Muscle layer of colon (tissue), 2 donors: ENCODE results near the gene RBKS.
"Not testable (repeated sequence)": the region's sequence is repeated elsewhere in the genome, so short reads cannot be mapped to it uniquely, and the experiment has no call there.

Experiments
- H3K27ac ChIP-seq: one replicate; pipeline ENCODE4 v1.7.0; 2013; ENCODE audit warnings: low read depth, mild to moderate bottlenecking, low read length, moderate library complexity
- H3K27me3 ChIP-seq, 2 donors: one replicate each; pipeline ENCODE4 v1.7.0; 2013; ENCODE audit warnings: low read length in 2 of 2, mild to moderate bottlenecking in 2 of 2; ENCODE audit not compliant: insufficient read depth in 2 of 2, control insufficient read depth in 1 of 2
- H3K36me3 ChIP-seq: one replicate; pipeline ENCODE4 v1.7.0; 2013; ENCODE audit warnings: mild to moderate bottlenecking, low read length; ENCODE audit not compliant: insufficient read depth
- H3K4me1 ChIP-seq: one replicate; pipeline ENCODE4 v1.7.0; 2013; ENCODE audit warnings: mild to moderate bottlenecking, low read length; ENCODE audit not compliant: insufficient read depth
- H3K4me3 ChIP-seq, 2 donors: one replicate each; pipeline ENCODE4 v1.7.0; 2013; ENCODE audit warnings: low read length in 2 of 2, low read depth in 1 of 2, mild to moderate bottlenecking in 1 of 2, moderate library complexity in 1 of 2
- H3K9ac ChIP-seq: one replicate; pipeline ENCODE4 v1.7.0; 2013; ENCODE audit warnings: low read length
- H3K9me3 ChIP-seq: one replicate; pipeline ENCODE4 v1.7.0; 2013; ENCODE audit warnings: mild to moderate bottlenecking, low read length
- donor health status: abdominal sarcoma.
- donor health status: Adenocarcinoma of cecum.

The RBKS gene

GRCh38 chr2:27754831-27755230 is 135.4 kb downstream of the RBKS start:
- Histone ChIP-seq H3K27ac (no peak overlapping the region), H3K9me3 (no peaks in the 10 kb centered on the region), H3K27me3 (no peaks in the 10 kb centered on the region), H3K4me3 (no peak overlapping the region), H3K36me3 (no peaks in the 10 kb centered on the region), H3K9ac (no peak overlapping the region), H3K4me1 (no peaks in the 10 kb centered on the region)

DNA sequence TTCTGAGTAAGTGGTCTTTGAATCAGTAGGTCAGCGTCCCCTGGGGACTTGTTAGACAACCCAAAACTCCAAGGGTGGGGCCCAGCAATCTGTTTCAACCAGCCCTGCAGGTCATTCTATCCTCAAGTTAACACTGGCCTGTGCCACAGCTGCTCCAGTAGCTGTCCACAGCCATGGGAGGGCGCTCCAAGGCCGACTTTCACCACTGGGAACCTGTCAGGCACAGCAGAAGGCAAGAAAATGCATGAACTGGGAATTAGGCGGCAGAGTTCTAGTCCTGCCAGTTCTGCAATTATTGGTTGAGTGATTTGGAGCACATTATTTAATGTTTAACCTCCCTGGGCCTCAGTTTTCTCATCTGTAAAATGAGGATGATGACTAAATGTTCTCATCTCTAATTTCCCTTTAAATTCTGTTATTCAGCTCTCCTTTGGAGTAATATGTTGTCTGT is 136.0 kb downstream of the RBKS start:
- no peaks in the 10 kb centered on the region for H3K27me3 ChIP-seq
- no peaks in the 10 kb centered on the region for H3K9me3 ChIP-seq
- H3K4me3 ChIP-seq, result no peak overlapping the region
- H3K36me3 ChIP-seq, result no peaks in the 10 kb centered on the region
- no peaks in the 10 kb centered on the region for H3K4me1 ChIP-seq
- H3K27ac ChIP-seq, result no peak overlapping the region
- H3K9ac ChIP-seq, result no peak overlapping the region

DNA sequence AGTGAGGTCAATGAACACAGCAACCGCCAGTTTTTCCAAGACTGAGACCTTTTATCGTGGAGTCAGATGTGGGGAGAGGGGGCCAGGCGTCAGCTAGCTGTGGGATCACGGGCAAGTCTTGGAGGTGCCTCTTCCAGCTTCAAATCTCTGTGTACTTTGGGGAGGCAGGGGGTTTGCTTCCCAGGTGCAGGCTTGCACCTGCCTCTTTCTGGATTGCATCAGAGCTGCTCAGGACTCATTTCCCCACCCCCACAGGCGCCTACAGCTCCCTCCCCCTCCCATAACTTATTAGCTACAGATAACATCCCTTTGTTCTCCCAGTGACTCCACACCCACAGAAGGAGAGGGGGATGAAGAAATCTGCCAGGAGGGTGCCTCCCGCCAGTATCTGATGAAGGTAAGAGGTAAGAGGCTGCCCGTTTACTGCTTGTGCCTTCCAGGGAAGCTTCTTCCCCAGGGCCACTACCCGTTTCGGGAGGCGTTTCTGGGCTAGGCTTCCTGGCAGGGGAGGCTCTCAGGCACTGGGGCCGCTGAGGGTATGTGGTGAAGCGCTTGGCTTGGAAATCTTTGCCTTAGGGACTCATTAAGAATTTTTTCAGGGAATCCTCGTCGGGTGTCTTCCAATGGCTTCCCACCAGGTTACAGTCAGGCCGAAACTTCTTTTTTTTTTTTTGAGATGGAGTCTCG is 137.5 kb downstream of the RBKS start:
- Histone ChIP-seq H3K4me3 (no peak overlapping the region), H3K9me3 (no peaks in the 10 kb centered on the region), H3K4me1 (no peaks in the 10 kb centered on the region), H3K27ac (no peak overlapping the region), H3K9ac (no peak overlapping the region), H3K27me3 (no peaks in the 10 kb centered on the region), H3K36me3 (no peaks in the 10 kb centered on the region)

DNA sequence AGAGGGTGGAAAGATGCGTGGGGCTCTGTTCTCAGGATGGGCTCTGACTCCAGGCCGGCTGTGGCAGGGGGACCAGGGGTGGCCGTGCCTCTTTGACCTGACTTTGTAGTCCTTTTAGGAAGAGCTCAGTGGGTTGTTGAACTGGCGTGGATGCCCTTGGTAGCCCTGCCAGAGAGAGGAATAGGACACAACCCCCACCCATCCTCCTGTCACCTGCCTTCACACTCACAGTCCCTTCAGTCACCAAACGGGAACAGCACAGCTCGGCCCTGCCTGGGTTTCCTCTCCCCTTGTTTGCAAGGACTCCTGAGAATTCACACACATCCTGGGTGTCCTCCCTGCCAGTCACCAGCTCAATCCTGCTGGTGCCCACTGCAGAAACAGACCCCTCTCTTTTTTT is 138.8 kb downstream of the RBKS start:
- Histone ChIP-seq H3K9me3 (no peaks in the 10 kb centered on the region), H3K27ac (no peak overlapping the region), H3K9ac (no peak overlapping the region), H3K4me1 (no peaks in the 10 kb centered on the region), H3K27me3 (no peaks in the 10 kb centered on the region), H3K4me3 (no peak overlapping the region), H3K36me3 (no peaks in the 10 kb centered on the region)

GRCh38 chr2:27748803-27749554 is 141.2 kb downstream of the RBKS start:
- H3K4me1 ChIP-seq, H3K36me3 ChIP-seq, H3K9ac ChIP-seq, H3K9me3 ChIP-seq, H3K27ac ChIP-seq, H3K27me3 ChIP-seq, H3K4me3 ChIP-seq: not testable (repeated sequence)

GRCh38 chr2:27747827-27748352 is 142.3 kb downstream of the RBKS start:
- H3K4me3 ChIP-seq, result no peak overlapping the region
- H3K27ac ChIP-seq, result no peak overlapping the region
- no peaks in the 10 kb centered on the region for H3K27me3 ChIP-seq
- H3K9me3 ChIP-seq, result no peaks in the 10 kb centered on the region
- H3K4me1 ChIP-seq, result no peaks in the 10 kb centered on the region
- no peaks in the 10 kb centered on the region for H3K36me3 ChIP-seq
- H3K9ac ChIP-seq, result no peak overlapping the region

DNA sequence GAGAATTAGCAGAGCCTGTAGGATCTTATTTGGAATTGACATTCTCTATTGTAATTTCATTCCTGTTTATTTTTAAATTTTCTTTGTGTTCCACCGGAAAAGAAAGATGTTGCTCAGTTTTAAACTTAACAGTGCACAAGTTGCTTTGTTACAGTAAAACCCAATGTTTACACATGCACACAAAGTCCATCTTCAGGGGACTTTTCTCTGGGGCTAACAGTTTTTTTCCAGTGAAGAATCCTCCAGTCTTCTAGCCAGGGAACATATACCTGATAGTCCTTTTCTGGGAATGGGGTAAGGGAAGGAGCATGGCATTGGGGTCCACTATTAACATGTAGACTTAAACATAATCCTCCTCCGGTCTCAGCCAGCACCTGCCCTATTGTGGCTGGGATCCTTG is 143.9 kb downstream of the RBKS start:
- H3K27me3 ChIP-seq, result no peaks in the 10 kb centered on the region
- no peak overlapping the region for H3K27ac ChIP-seq
- no peak overlapping the region for H3K4me3 ChIP-seq
- no peaks in the 10 kb centered on the region for H3K9me3 ChIP-seq
- no peaks in the 10 kb centered on the region for H3K4me1 ChIP-seq
- H3K9ac ChIP-seq, result no peak overlapping the region
- no peaks in the 10 kb centered on the region for H3K36me3 ChIP-seq

- not testable (repeated sequence) for H3K4me1 ChIP-seq, H3K4me3 ChIP-seq, H3K9ac ChIP-seq, H3K27me3 ChIP-seq, H3K9me3 ChIP-seq, H3K27ac ChIP-seq, H3K36me3 ChIP-seq
These were observed 144.7 kb downstream of the RBKS start for GRCh38 chr2:27745494-27745893.

- H3K9me3 ChIP-seq, result no peaks in the 10 kb centered on the region
- no peak overlapping the region for H3K27ac ChIP-seq
- H3K36me3 ChIP-seq, result no peaks in the 10 kb centered on the region
- H3K27me3 ChIP-seq, result no peaks in the 10 kb centered on the region
- H3K4me3 ChIP-seq, result no peak overlapping the region
- no peak overlapping the region for H3K9ac ChIP-seq
- H3K4me1 ChIP-seq, result no peaks in the 10 kb centered on the region
These were observed 147.6 kb downstream of the RBKS start for GRCh38 chr2:27742571-27742970.

DNA sequence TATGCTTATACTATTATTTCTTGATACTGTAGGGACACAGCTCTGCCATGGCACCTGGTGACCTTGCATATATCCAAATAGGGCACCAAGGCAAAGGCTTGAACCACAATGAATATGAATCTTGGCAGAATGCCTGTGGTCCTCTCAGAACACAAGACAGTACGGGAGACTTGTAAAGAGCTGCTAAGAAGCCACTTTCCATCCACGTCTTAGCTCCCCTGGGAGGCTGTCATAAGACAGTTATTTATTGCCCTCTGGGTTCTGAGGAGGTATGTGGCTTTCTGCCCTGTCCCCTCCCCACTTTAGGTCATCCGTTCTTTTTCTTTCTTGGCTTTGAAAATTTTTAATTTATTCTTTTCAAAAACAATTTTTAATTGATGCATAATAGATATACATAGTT is 148.5 kb downstream of the RBKS start:
- H3K36me3 ChIP-seq, result no peaks in the 10 kb centered on the region
- H3K27ac ChIP-seq, result no peak overlapping the region
- H3K9ac ChIP-seq, result no peak overlapping the region
- H3K4me1 ChIP-seq, result no peaks in the 10 kb centered on the region
- H3K4me3 ChIP-seq, result no peak overlapping the region
- no peaks in the 10 kb centered on the region for H3K9me3 ChIP-seq
- no peaks in the 10 kb centered on the region for H3K27me3 ChIP-seq

DNA sequence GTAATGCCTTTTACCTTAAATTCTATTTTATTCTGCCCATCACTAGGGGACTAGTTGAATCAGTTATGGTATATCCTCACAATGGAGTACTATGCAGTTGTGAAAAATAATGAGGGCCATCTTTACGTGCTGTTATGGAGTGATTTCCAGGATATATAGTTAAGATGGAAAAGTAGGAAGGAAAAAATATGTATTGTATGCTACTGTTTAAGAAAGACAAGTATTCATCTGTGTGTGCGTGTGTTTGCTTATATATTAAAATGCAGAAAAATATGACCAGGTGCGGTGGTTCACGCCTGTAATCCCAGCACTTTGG is 151.2 kb downstream of the RBKS start:
- Histone ChIP-seq H3K27ac (no peak overlapping the region), H3K9ac (no peak overlapping the region), H3K27me3 (no peaks in the 10 kb centered on the region), H3K36me3 (no peaks in the 10 kb centered on the region), H3K4me3 (no peak overlapping the region), H3K4me1 (peaks cover 10% of the 10 kb centered on the region), H3K9me3 (no peaks in the 10 kb centered on the region)
